NCI-H1436 treated with DMSO at 0.1 percent for 48 hours (cell line): ENCODE data around the gene SPEF1.

Source experiments
- DNase-seq: peaks from one replicate; lab custom pipeline; 2025; lab: John Stamatoyannopoulos, UW

The SPEF1 gene

DNA sequence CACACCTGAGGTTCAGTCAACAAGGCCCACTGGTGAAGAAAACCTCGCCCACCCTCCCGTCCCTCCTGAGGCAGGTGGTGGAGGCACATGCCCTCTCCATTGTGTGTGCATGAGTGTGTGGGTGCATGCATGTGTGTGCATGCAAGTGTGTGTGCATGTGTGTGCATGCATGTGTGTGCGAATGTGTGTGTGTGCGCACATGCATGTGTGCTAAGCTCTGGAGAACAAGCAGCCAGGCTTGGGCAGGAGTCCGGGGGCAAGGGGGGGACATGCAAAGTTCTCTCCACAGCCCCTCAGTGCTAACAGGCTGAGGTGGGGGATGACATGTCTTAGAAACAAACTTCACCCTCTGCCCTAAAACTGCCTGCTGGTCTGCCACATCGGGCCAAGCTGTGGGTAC lies 51.9 kb downstream of the SPEF1 start:
- DNase-seq: no peak

DNA sequence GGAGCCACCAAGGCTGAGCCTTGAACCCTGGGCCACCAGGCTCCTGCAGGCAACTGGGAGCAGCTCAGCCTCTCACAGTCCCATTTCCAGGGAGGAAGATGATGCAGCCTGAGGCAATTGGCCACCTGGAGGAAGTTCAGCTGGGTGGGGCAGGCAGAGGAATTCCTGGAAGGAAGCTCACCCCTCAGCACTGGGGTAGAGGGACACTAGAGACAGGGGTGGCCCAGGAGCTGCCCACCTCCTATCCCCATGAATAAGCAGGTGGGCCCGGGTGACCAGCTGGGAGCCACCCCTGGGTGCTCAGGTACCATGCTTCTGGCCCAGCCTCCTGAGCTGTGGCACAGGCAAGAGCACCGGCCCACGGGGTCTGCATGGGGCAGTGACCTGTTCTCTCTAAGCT lies 52.4 kb downstream of the SPEF1 start:
- DNase-seq: no peak

DNA sequence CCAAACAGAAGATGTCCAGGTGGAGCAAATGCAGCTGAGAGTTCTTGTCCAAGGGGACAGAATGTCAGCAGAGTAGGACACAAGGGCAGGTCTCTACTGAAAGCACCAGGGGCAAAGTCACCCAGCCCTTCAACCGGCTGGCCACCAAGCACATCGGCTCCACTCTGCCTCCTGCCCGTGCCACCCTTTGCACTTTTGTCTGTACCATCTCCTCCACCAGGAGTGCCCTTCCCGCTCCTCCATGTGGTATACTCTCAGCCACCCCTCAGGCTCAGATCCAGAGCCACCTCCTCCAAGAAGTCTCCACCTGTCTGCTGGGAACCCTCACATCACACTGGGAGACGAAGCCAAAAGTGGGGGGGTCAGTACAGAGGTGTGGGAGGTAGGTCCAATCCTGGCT lies 52.9 kb downstream of the SPEF1 start:
- DNase-seq: no peak
